ENCODE results near the gene RSBN1L. TPM values are rescaled to one million over a fixed set of nuclear protein-coding genes. Genes with fewer than 3 reads are reported as not detected.

RSBN1L gene
- total RNA-seq, 1 experiment from 2014 or later: 10.9 TPM

GRCh38 chr7:77765906-77766800 is 69.9 kb downstream of the RSBN1L start:
- CTCF ChIA-PET: interaction anchor here (0.7 to 4.4 kb wide), 8 partner anchors 9 to 744 kb away, joined by 3 to 29 read pairs (median 4); no protein-coding TSS in a partner anchor
- no peak overlapping the region for H3K27ac Mint-ChIP-seq (ENCODE audit: low read depth, unreplicated experiment)
- intact Hi-C loops (cut with micrococcal nuclease): no loop called here
- no peak for TF ChIP-seq CTCF (IDR thresholded peaks at IDR 0.05; ENCODE audit: unreplicated experiment)
- BruUV-seq (replicated peaks): no TSS peak
- peaks cover 6% of the 10 kb centered on the region for H3K4me1 Mint-ChIP-seq (ENCODE audit: insufficient read depth, unreplicated experiment)
- POLR2A ChIA-PET: interaction anchor here (0.8 kb wide), 1 partner anchor 38 kb away, joined by 3 read pairs; no protein-coding TSS in a partner anchor
- peaks cover 23% of the 10 kb centered on the region for H3K36me3 Mint-ChIP-seq (ENCODE audit: insufficient read depth, unreplicated experiment)
- H3K27me3 Mint-ChIP-seq (ENCODE audit: insufficient read depth, unreplicated experiment): no peaks in the 10 kb centered on the region
- no peak for DNase-seq (ENCODE audit: unreplicated experiment)
- H3K4me3 Mint-ChIP-seq (ENCODE audit: unreplicated experiment): no peak overlapping the region
- H3K9me3 Mint-ChIP-seq (ENCODE audit: unreplicated experiment): no peaks in the 10 kb centered on the region

GRCh38 chr7:77766801-77767605 is 70.7 kb downstream of the RSBN1L start:
- no peak overlapping the region for H3K4me3 Mint-ChIP-seq (ENCODE audit: unreplicated experiment)
- no peaks in the 10 kb centered on the region for H3K9me3 Mint-ChIP-seq (ENCODE audit: unreplicated experiment)
- no peaks in the 10 kb centered on the region for H3K27me3 Mint-ChIP-seq (ENCODE audit: insufficient read depth, unreplicated experiment)
- CTCF ChIA-PET: interaction anchor here (0.7 to 4.4 kb wide), 5 partner anchors 10 to 189 kb away, joined by 3 to 29 read pairs (median 5); no protein-coding TSS in a partner anchor
- no peak for TF ChIP-seq CTCF (IDR thresholded peaks at IDR 0.05; ENCODE audit: unreplicated experiment)
- POLR2A ChIA-PET: no interaction called here
- intact Hi-C loops (cut with micrococcal nuclease): no loop called here
- no TSS peak for BruUV-seq (replicated peaks)
- H3K36me3 Mint-ChIP-seq (ENCODE audit: insufficient read depth, unreplicated experiment): peaks cover 24% of the 10 kb centered on the region
- DNase-seq (ENCODE audit: unreplicated experiment): no peak
- H3K27ac Mint-ChIP-seq (ENCODE audit: low read depth, unreplicated experiment): no peak overlapping the region
- H3K4me1 Mint-ChIP-seq (ENCODE audit: insufficient read depth, unreplicated experiment): peaks cover 6% of the 10 kb centered on the region

GRCh38 chr7:77770316-77770715 is 74.1 kb downstream of the RSBN1L start:
- CTCF ChIA-PET: interaction anchor here (0.6 to 2.6 kb wide), 2 partner anchors 10 to 167 kb away, joined by 3 to 10 read pairs; no protein-coding TSS in a partner anchor
- H3K27me3 Mint-ChIP-seq (ENCODE audit: insufficient read depth, unreplicated experiment): no peaks in the 10 kb centered on the region
- H3K4me1 Mint-ChIP-seq (ENCODE audit: insufficient read depth, unreplicated experiment): peaks cover 5% of the 10 kb centered on the region
- intact Hi-C loops (cut with micrococcal nuclease): no loop called here
- no peak for DNase-seq (ENCODE audit: unreplicated experiment)
- POLR2A ChIA-PET: interaction anchor here (1.2 kb wide), 1 partner anchor 119 kb away, joined by 3 read pairs; no protein-coding TSS in a partner anchor
- peaks cover 42% of the 10 kb centered on the region for H3K36me3 Mint-ChIP-seq (ENCODE audit: insufficient read depth, unreplicated experiment)
- no peak overlapping the region for H3K4me3 Mint-ChIP-seq (ENCODE audit: unreplicated experiment)
- no peaks in the 10 kb centered on the region for H3K9me3 Mint-ChIP-seq (ENCODE audit: unreplicated experiment)
- BruUV-seq (replicated peaks): no TSS peak
- H3K27ac Mint-ChIP-seq (ENCODE audit: low read depth, unreplicated experiment): no peak overlapping the region
- TF ChIP-seq CTCF (IDR thresholded peaks at IDR 0.05; ENCODE audit: unreplicated experiment): no peak

GRCh38 chr7:77771901-77772300 is 75.6 kb downstream of the RSBN1L start:
- intact Hi-C loops (cut with micrococcal nuclease): no loop called here
- Mint-ChIP-seq H3K36me3 (ENCODE audit: insufficient read depth, unreplicated experiment) (peaks cover 41% of the 10 kb centered on the region), H3K27me3 (ENCODE audit: insufficient read depth, unreplicated experiment) (no peaks in the 10 kb centered on the region), H3K9me3 (ENCODE audit: unreplicated experiment) (peaks cover 10% of the 10 kb centered on the region), H3K4me1 (ENCODE audit: insufficient read depth, unreplicated experiment) (no peaks in the 10 kb centered on the region), H3K27ac (ENCODE audit: low read depth, unreplicated experiment) (no peak overlapping the region), H3K4me3 (ENCODE audit: unreplicated experiment) (no peak overlapping the region)
- TF ChIP-seq CTCF (IDR thresholded peaks at IDR 0.05; ENCODE audit: unreplicated experiment): no peak
- CTCF ChIA-PET: interaction anchor here (1.3 to 2.6 kb wide), 2 partner anchors 12 to 120 kb away, joined by 5 to 10 read pairs; no protein-coding TSS in a partner anchor
- BruUV-seq (replicated peaks): no TSS peak
- DNase-seq (ENCODE audit: unreplicated experiment): no peak
- POLR2A ChIA-PET: interaction anchor here (1.0 kb wide), 2 partner anchors 12 to 81 kb away, joined by 3 to 4 read pairs; no protein-coding TSS in a partner anchor
